NCI-H2171 treated with DMSO at 0.1 percent for 48 hours (cell line): ENCODE results near the gene UBA7.

ENCODE experiments used
- DNase-seq: peaks from one replicate; lab custom pipeline; 2025; lab: John Stamatoyannopoulos, UW

Gene UBA7

GRCh38 chr3:49805897-49806701, 7.7 kb downstream of the UBA7 start:
- DNase-seq: no peak

GRCh38 chr3:49805367-49805782, 8.4 kb downstream of the UBA7 start:
- DNase-seq: peak; percentile 83

- no peak for DNase-seq
These were observed 9.4 kb downstream of the UBA7 start for GRCh38 chr3:49804141-49805041.

GRCh38 chr3:49803465-49804140, 10.2 kb downstream of the UBA7 start:
- peak; percentile 74 for DNase-seq

- peak; percentile 70 for DNase-seq
These were observed 10.9 kb downstream of the UBA7 start, which contains the start of gene INKA1 for GRCh38 chr3:49802719-49803464. Gene INKA1, plus strand, starts transcription at chr3:49803261. Its CDS starts 132 bp downstream, at chr3:49803393.

- DNase-seq: no peak
These were observed 12.6 kb downstream of the UBA7 start for GRCh38 chr3:49801160-49801559.

GRCh38 chr3:49799761-49800160, 14.0 kb downstream of the UBA7 start, which contains the start of gene CDHR4:
Gene CDHR4, minus strand, starts transcription at chr3:49799873. Its CDS starts 61 bp downstream, at chr3:49799812.
- no peak for DNase-seq

GRCh38 chr3:49799105-49799504, 14.6 kb downstream of the UBA7 start:
- no peak for DNase-seq

- no peak for DNase-seq
These were observed 18.5 kb downstream of the UBA7 start for GRCh38 chr3:49794926-49795905.

- DNase-seq: no peak
These were observed 19.3 kb downstream of the UBA7 start for GRCh38 chr3:49794431-49794830.

- no peak for DNase-seq
These were observed 20.2 kb downstream of the UBA7 start for GRCh38 chr3:49793486-49794085.

GRCh38 chr3:49792371-49793150, 21.2 kb downstream of the UBA7 start:
- no peak for DNase-seq

- no peak for DNase-seq
These were observed 22.2 kb downstream of the UBA7 start for GRCh38 chr3:49791571-49791970.

GRCh38 chr3:49790626-49791411, 22.9 kb downstream of the UBA7 start:
- DNase-seq: no peak

- DNase-seq: no peak
These were observed 25.7 kb downstream of the UBA7 start for GRCh38 chr3:49788056-49788455.

GRCh38 chr3:49787536-49787935, 26.2 kb downstream of the UBA7 start:
- no peak for DNase-seq

GRCh38 chr3:49787182-49787464, 26.6 kb downstream of the UBA7 start:
- DNase-seq: no peak
